Nucleus accumbens (tissue), 56 donors: Measurements from ENCODE around the gene HFM1.

Experiments
- DNase-seq, 56 donors: peaks; one replicate each; lab custom pipeline; 2025; lab: John Stamatoyannopoulos, UW

The HFM1 gene

DNA sequence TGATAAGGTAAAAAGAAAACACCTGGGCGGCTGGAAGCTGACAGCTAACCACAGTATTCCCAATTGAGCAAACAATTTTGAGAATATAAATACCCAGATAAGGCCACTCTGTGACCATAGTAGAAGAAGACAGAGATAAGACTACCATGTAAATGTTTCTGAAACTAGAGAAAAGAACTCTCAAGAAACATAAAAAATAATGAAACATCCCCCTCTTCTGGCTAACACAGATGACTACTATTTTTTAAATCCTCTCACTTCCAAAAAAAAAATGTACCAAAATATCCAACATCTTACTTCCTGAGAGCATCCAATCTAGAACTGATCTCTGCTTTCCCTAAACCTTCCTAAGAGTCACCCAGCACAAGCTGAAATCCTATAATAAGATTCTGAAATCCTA, 125.9 kb downstream of the HFM1 start:
- no peak for DNase-seq

DNA sequence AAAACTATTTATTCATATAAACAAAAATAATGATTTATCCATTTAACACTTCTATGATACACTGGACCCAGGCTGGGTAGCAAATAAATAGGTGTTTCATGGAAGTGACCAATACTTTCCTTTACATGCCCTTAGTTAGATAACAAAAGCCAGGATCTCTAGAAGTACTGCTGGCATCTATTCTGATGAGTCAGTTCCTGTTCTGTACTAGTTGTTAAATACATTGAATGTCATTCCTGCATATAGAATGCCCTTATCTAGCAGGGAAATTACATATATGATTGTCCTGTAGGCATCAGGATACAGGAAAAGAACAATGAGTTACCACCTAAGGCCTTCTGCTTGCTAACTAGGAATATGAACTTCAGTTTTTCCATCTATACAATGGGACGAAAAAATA, 130.8 kb downstream of the HFM1 start:
- DNase-seq, result no peak

DNA sequence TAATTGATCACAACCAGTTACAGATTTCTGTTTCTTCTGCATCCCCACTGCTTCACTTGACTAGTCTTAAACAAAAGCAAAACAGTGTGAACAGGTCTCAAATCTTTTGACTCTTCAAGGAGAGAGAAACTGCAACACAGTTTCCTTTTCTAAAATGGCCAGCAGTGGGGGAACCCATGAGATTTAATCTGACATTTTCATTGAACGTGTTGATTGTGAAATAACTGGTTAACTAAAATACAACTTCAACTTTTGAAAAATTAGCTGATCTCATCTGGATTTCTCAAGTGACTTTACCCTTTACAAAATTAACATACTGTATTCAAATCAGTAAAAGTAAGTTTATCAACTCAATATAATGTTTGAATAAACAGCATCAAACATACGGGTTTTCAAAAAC, 143.0 kb downstream of the HFM1 start:
- DNase-seq, result no peak

DNA sequence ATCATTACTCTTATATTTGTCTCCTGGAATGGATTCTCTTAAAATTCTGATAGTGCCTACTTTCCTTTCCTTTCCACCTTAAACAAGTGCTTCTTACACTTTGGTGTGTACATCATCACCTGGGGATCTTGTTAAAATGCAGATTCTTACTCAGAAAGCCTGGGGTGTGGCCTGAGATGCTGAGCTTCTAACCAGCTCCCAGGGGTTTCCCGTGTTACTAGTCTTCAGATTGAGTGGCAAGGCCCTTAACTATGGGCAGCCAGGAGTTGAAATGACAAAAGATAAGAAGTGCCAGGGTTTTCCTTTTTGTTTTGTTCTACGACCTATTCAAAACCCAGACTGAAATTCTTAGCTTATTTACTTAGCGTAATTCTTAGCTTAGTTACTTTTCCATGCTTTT, 159.2 kb downstream of the HFM1 start:
- no peak for DNase-seq

DNA sequence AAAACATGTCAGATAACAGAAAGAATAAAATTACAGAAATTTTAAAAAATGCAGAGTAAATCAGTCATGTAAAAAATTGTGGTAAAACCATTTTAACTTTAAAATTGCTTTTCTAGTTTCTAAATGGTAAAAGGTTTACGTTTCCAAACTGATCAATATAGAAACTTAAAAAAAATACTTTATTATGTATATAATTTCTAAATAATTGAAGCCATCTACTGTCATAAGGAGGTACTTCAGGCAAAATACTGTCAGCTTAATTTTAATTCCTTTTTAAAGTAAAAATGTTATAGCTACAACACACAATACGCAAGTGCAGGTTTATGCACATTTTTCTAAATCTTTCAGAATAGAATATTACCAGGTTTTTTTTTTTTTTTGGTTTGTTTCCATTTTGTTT, 159.9 kb downstream of the HFM1 start:
- DNase-seq, result no peak

DNA sequence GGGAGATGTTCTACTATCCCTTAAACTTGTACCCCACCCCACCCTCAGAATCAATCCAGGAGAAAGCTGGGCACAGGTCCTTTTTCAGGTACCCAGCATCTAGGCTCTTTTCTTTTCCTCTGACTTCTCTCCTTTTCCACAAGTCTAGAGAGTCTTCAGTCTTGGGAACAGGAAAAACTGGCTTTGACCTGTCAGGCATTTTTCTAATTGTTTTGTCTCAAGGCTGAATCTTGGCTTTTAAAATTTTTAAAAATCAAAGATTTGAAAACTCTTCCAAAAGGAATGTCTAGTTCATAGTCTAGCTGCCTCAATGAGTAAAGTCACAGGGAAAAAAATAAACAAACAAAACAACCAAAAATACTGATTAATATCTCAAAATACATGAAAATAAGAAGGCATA, 161.5 kb downstream of the HFM1 start:
- no peak for DNase-seq

DNA sequence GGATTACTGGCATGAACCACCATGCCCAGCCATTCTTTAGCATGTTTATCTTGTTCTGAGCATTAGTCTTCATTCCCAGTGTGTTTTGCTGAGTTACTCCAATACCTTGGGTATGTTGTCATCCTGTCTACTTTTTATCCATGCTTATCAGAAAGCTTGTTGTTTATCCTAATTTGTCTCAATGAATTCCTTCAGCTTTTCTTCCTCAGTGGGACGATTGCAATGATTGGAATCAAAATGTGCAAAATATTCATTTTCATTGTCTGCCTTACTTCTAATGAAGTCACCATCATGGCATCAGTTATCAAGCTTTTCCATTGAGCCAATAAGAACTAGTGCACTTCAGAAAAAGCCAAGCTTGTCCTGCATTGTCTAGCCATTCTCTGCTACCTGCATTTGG, 170.5 kb downstream of the HFM1 start:
- DNase-seq, result no peak

DNA sequence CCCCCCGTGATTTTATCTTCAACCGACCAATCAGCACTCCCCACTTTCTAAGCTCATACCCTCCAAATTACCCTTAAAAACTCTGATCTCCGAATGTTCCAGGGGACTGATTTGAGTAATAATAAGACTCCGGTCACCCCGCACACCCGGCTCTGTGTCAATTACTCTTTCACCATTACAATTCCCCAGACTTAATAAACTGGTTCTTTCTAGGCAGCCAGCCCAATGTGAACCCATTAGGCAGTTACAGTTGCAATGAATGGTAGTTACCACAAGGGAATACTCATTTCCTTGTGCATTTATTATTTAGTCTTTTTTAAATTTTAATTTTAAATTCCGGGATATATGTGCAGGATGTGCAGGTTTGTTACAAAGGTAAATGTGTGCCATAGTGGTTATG, 177.9 kb downstream of the HFM1 start:
- DNase-seq, result no peak

DNA sequence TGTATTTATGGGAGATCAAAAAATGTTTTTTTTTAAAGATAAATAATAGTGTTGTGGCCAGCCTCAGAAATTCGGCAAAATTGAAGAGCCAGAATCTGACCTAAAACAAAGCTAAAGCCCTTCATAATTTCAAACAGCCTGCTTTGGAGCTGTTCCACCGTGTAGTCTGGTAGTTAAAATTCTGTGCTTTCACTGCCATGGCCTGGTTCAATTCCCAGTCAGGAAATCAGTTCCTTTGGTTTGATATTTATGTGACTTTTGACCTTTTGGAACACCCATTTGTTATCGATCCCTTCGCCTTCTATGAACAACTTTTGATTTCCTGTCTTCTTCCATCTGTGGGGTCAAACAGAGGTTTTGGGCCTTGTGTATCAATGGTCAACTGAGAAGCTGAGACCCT, 179.8 kb downstream of the HFM1 start:
- DNase-seq, result no peak

DNA sequence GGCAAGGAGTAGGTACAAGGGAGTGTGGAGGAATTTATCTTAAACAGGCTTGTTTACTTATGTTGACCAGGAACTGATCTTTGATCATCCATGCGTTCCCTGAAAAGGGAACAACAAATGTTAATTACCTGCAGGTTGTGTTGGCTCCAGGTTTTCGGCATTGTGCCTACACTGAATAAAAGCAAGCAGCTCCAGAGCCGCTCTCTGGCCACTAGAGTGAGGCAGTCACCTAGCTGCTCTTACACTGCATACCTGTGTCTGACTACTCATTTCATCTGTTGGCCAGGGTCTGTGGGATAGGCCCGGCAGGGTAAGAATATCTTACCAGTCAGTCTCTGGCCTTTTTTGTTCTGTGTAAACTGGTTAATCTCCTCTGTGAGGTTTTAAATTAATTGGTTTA, 183.6 kb downstream of the HFM1 start:
- no peak for DNase-seq

DNA sequence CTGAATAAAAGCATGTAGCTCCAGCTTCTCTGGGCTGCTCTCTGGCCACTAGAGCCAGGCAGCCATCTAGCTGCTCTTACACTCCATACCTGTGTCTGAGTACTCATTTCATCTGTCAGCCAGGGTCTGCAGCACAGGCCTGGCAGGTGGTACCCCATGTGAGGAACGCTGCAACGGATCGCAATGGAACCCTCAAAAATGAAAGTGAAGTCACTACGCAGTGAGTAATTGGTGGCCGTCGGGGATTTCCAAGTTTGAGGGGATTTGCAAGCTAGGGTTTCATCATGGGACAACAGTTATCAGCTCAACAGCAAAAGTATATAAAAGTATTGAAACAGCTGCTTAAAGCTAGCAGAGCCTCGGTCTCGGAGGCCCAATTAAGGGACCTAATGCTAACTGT, 186.7 kb downstream of the HFM1 start:
- DNase-seq, result no peak
